Putamen (tissue), 1 donor: ENCODE results near the gene LRRC4C.

Experiments used
- DNase-seq: peaks from one replicate; pipeline ENCODE4 v3.0.0-alpha.2; 2016; ENCODE audit warnings: low spot score

The LRRC4C gene

GRCh38 chr11:41116970-41117369 lies 342.5 kb downstream of the LRRC4C start:
- DNase-seq = no peak

- no peak for DNase-seq
Observed at GRCh38 chr11:41115066-41115465, 344.4 kb downstream of the LRRC4C start.

- no peak for DNase-seq
Observed at GRCh38 chr11:41113160-41113559, 346.3 kb downstream of the LRRC4C start.

- DNase-seq = no peak
Observed at GRCh38 chr11:41110527-41110926, 348.9 kb downstream of the LRRC4C start.

- DNase-seq = no peak
Observed at GRCh38 chr11:41102471-41102870, 357.0 kb downstream of the LRRC4C start.

GRCh38 chr11:41099654-41100053 lies 359.8 kb downstream of the LRRC4C start:
- DNase-seq = no peak

- no peak for DNase-seq
Observed at GRCh38 chr11:41085123-41085522, 374.3 kb downstream of the LRRC4C start.

GRCh38 chr11:41081756-41082285 lies 377.6 kb downstream of the LRRC4C start:
- no peak for DNase-seq

- no peak for DNase-seq
Observed at GRCh38 chr11:41074318-41074717, 385.1 kb downstream of the LRRC4C start.

GRCh38 chr11:41065432-41065831 lies 394.0 kb downstream of the LRRC4C start:
- DNase-seq = no peak

GRCh38 chr11:41058138-41058537 lies 401.3 kb downstream of the LRRC4C start:
- DNase-seq = no peak

- no peak for DNase-seq
Observed at GRCh38 chr11:41056892-41057569, 402.4 kb downstream of the LRRC4C start.

GRCh38 chr11:41053894-41054293 lies 405.6 kb downstream of the LRRC4C start:
- DNase-seq = no peak

GRCh38 chr11:41051919-41052635 lies 407.4 kb downstream of the LRRC4C start:
- no peak for DNase-seq

GRCh38 chr11:41050791-41051190 lies 408.7 kb downstream of the LRRC4C start:
- no peak for DNase-seq

GRCh38 chr11:41047229-41047628 lies 412.2 kb downstream of the LRRC4C start:
- DNase-seq = no peak

- DNase-seq = no peak
Observed at GRCh38 chr11:41045266-41045665, 414.2 kb downstream of the LRRC4C start.

- DNase-seq = no peak
Observed at GRCh38 chr11:41044747-41045146, 414.7 kb downstream of the LRRC4C start.

- no peak for DNase-seq
Observed at GRCh38 chr11:41042688-41043087, 416.8 kb downstream of the LRRC4C start.

- DNase-seq = no peak
Observed at GRCh38 chr11:41040474-41040873, 419.0 kb downstream of the LRRC4C start.

- DNase-seq = no peak
Observed at GRCh38 chr11:41039592-41039991, 419.9 kb downstream of the LRRC4C start.

GRCh38 chr11:41031551-41032060 lies 427.8 kb downstream of the LRRC4C start:
- no peak for DNase-seq

- DNase-seq = no peak
Observed at GRCh38 chr11:41020259-41020658, 439.2 kb downstream of the LRRC4C start.
